ENCODE measurements around the gene ZNF394. TPM values are rescaled to one million over a fixed set of nuclear protein-coding genes. Genes with fewer than 3 reads are reported as not detected.
A peak's percentile ranks its signal among the peaks of the same experiment; 100 is the strongest.

The ZNF394 gene
- total RNA-seq, 1 experiment from 2014 or later: 22.1 TPM

- H3K4me1 ChIP-seq (ENCODE audit: control insufficient read depth in 1 of 2, insufficient read depth in 2 of 2, low read length in 2 of 2): peaks cover 10 to 17% of the 10 kb centered on the region in 2 experiments
- POLR2A ChIA-PET: no interaction called here
- H3K79me2 ChIP-seq (ENCODE audit: insufficient read depth, low read length): peaks cover 55% of the 10 kb centered on the region
- H3K9me2 ChIP-seq (ENCODE audit: insufficient read depth): no peaks in the 10 kb centered on the region
- BruUV-seq (replicated peaks): no TSS peak
- H3K36me3 ChIP-seq (ENCODE audit: control insufficient read depth in 1 of 2, insufficient read depth in 2 of 2, low read length in 2 of 2): peaks cover 16 to 21% of the 10 kb centered on the region in 2 experiments
- peaks cover 3 to 8% of the 10 kb centered on the region in 2 experiments; a peak in 1 of 4 replicates for H3K9me3 ChIP-seq (ENCODE audit: control insufficient read depth in 1 of 2, insufficient read depth in 1 of 2, low read depth in 1 of 2, low read length in 2 of 2)
- TF ChIP-seq, protein P1, sequence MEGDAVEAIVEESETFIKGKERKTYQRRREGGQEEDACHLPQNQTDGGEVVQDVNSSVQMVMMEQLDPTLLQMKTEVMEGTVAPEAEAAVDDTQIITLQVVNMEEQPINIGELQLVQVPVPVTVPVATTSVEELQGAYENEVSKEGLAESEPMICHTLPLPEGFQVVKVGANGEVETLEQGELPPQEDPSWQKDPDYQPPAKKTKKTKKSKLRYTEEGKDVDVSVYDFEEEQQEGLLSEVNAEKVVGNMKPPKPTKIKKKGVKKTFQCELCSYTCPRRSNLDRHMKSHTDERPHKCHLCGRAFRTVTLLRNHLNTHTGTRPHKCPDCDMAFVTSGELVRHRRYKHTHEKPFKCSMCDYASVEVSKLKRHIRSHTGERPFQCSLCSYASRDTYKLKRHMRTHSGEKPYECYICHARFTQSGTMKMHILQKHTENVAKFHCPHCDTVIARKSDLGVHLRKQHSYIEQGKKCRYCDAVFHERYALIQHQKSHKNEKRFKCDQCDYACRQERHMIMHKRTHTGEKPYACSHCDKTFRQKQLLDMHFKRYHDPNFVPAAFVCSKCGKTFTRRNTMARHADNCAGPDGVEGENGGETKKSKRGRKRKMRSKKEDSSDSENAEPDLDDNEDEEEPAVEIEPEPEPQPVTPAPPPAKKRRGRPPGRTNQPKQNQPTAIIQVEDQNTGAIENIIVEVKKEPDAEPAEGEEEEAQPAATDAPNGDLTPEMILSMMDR (IDR thresholded peaks at IDR 0.05 in 2 of 3, conservative IDR thresholded peaks at IDR 0.05 in 1 of 3; ENCODE audit: borderline replicate concordance in 1 of 3, insufficient read depth in 1 of 3, low read depth in 2 of 3, low read length in 2 of 3): no peak
- TF ChIP-seq EGR1 (IDR thresholded peaks at IDR 0.05; ENCODE audit: low read depth): no peak
- no peak for TF ChIP-seq CBX3 (IDR thresholded peaks at IDR 0.05; ENCODE audit: low read depth)
- no peak for TF ChIP-seq EZH2 (IDR thresholded peaks at IDR 0.05)
- TF ChIP-seq JUND (IDR thresholded peaks at IDR 0.05): no peak
- TF ChIP-seq POLR2A (IDR thresholded peaks at IDR 0.05; ENCODE audit: borderline replicate concordance, extremely low read depth, insufficient read depth, insufficient read length): no peak
- TF ChIP-seq SIN3A (IDR thresholded peaks at IDR 0.05; ENCODE audit: low read depth): no peak
- no peak for TF ChIP-seq EZH2phosphoT487 (IDR thresholded peaks at IDR 0.05; ENCODE audit: borderline replicate concordance)
- TF ChIP-seq ZBTB33 (IDR thresholded peaks at IDR 0.05; ENCODE audit: extremely low read depth, insufficient replicate concordance, low read length): no peak
- no peak for TF ChIP-seq ELF1 (IDR thresholded peaks at IDR 0.05; ENCODE audit: borderline replicate concordance, low read depth)
- TF ChIP-seq CEBPB (IDR thresholded peaks at IDR 0.05; ENCODE audit: low read depth): no peak
- TF ChIP-seq ZNF274 (IDR thresholded peaks at IDR 0.05; ENCODE audit: low read depth, low read length): no peak
- TF ChIP-seq SRF (IDR thresholded peaks at IDR 0.05; ENCODE audit: low read depth): no peak
- TF ChIP-seq MAX (IDR thresholded peaks at IDR 0.05): no peak
- TF ChIP-seq RAD21 (IDR thresholded peaks at IDR 0.05; ENCODE audit: low read depth): no peak
- TF ChIP-seq, protein P2, sequence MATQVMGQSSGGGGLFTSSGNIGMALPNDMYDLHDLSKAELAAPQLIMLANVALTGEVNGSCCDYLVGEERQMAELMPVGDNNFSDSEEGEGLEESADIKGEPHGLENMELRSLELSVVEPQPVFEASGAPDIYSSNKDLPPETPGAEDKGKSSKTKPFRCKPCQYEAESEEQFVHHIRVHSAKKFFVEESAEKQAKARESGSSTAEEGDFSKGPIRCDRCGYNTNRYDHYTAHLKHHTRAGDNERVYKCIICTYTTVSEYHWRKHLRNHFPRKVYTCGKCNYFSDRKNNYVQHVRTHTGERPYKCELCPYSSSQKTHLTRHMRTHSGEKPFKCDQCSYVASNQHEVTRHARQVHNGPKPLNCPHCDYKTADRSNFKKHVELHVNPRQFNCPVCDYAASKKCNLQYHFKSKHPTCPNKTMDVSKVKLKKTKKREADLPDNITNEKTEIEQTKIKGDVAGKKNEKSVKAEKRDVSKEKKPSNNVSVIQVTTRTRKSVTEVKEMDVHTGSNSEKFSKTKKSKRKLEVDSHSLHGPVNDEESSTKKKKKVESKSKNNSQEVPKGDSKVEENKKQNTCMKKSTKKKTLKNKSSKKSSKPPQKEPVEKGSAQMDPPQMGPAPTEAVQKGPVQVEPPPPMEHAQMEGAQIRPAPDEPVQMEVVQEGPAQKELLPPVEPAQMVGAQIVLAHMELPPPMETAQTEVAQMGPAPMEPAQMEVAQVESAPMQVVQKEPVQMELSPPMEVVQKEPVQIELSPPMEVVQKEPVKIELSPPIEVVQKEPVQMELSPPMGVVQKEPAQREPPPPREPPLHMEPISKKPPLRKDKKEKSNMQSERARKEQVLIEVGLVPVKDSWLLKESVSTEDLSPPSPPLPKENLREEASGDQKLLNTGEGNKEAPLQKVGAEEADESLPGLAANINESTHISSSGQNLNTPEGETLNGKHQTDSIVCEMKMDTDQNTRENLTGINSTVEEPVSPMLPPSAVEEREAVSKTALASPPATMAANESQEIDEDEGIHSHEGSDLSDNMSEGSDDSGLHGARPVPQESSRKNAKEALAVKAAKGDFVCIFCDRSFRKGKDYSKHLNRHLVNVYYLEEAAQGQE (IDR thresholded peaks at IDR 0.05; ENCODE audit: low read depth): no peak
- TF ChIP-seq SP1 (IDR thresholded peaks at IDR 0.05; ENCODE audit: low read depth): no peak
- DNase-seq (ENCODE audit: low read depth, low spot score) (no peak), ATAC-seq (no peak)
- H2AFZ ChIP-seq (ENCODE audit: low read depth, low read length, poor library complexity, severe bottlenecking): no peak overlapping the region
- peak overlapping the region; percentile 84 for H3K4me2 ChIP-seq (ENCODE audit: low read length)
- RAD21 ChIA-PET (ENCODE audit: low non-redundant PET in 1 of 2, low total read pairs in 2 of 2, uncharacterized antibody in 2 of 2, unreplicated experiment in 2 of 2): no interaction called here
- peak overlapping the region; percentile 85; the same call in 1 of the 2 replicates for H3K9ac ChIP-seq (ENCODE audit: low read length)
- CTCF ChIA-PET: no interaction called here
- H3K27ac ChIP-seq (ENCODE audit: low read depth, low read length): no peak overlapping the region
- intact Hi-C loops (cut with micrococcal nuclease): no loop called here
- no peaks in the 10 kb centered on the region for H4K20me1 ChIP-seq (ENCODE audit: insufficient read depth)
- H3K27me3 ChIP-seq (ENCODE audit: insufficient read depth, low read length): no peaks in the 10 kb centered on the region
- H3K4me3 ChIP-seq (replicated peaks in 1 of 2; ENCODE audit: low read depth in 1 of 2, low read length in 2 of 2): peak overlapping the region; percentile 85 to 92
Observed at GRCh38 chr7:99498546-99498944, 1.5 kb downstream of the ZNF394 start.

Data from HCT116 (cell line).